ENCODE measurements around the gene HDAC5. TPM values are rescaled to one million over a fixed set of nuclear protein-coding genes. Genes with fewer than 3 reads are reported as not detected.
"Not testable (repeated sequence)": the region's sequence is repeated elsewhere in the genome, so short reads cannot be mapped to it uniquely, and the experiment has no call there.

The HDAC5 gene
- total RNA-seq, 1 donor from 2014 or later, result 32.0 TPM

DNA sequence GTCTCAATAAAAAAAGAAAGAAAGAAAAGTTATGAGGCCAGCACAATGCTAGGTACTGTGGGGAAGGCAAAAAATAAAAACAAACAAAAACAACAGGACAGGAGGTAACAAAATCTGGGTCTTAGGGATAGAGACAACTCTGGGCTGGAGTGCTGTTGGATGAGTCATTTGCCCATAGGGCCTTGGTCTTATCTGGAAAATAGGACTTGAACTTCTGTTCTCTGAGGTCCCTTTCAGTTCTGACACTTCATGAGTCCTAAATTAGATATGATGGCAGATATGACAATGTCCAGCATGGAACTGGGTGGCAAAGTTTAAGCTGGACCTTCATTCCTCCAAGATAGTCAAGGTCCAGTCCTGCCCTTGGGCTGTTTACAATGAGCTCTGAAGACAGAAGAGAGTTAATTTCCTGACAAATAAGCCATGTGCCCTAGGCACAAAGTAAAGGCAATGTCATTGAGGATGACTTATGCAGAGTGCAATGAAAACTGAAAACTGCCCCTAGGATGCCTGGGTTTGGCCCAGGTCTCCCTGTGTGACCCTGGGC is 8.9 kb upstream of the HDAC5 start:
- no peak for ATAC-seq

- not testable (repeated sequence) for ATAC-seq
Observed at GRCh38 chr17:44131372-44131771, 7.9 kb upstream of the HDAC5 start.

DNA sequence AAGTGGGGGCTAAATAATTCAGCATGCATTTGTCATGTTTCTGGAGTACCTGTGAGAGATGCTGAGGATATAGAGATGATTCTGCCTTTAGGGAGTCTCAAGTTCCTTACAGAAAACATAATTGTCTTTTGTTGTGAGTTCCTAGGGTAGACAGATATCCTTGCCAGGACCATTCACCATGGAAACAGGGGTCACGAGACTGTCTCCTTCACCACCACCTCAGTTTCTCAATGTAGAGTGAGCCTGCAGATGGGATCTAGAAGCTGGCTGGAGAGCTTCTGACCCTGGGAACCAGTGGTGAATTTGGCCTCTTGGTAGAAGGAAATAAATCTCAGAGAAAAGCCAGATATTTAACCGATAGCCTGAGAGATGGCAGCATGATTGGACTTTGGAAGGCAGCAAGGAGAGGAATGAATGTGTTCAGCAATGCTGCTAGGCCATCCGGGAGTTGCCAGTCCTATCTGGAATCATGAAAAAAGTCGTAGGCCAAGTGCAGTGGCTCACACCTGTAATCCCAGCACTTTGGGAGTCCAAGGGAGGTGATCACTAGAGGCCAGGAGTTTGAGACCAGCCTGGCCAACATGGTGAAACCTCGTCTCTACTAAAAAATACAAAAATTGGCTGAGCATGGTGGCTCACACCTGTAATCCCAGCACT is 7.4 kb upstream of the HDAC5 start:
- ATAC-seq, result no peak

DNA sequence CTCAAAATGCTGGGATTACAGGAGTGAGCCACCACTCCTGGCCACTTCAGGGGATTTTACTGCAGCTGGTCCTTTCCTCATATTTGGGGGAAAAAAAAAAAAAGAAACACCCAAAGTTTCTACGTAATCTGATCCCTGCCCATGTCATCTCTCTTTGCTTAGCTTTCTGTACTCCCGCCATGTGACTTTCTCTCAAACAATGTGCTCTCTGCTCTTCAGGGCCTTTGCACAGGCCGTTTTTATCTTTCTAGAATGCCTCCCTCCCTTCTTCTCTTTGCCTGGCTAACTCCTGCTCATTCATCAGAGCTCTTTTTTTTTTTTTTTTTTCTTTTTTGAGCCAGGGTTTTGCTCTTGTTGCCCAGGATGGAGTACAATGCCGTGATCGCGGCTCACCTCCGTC is 4.9 kb upstream of the HDAC5 start:
- ATAC-seq, result no peak

GRCh38 chr17:44124118-44124438 is 637 bp upstream of the HDAC5 start:
- ATAC-seq, result no peak

DNA sequence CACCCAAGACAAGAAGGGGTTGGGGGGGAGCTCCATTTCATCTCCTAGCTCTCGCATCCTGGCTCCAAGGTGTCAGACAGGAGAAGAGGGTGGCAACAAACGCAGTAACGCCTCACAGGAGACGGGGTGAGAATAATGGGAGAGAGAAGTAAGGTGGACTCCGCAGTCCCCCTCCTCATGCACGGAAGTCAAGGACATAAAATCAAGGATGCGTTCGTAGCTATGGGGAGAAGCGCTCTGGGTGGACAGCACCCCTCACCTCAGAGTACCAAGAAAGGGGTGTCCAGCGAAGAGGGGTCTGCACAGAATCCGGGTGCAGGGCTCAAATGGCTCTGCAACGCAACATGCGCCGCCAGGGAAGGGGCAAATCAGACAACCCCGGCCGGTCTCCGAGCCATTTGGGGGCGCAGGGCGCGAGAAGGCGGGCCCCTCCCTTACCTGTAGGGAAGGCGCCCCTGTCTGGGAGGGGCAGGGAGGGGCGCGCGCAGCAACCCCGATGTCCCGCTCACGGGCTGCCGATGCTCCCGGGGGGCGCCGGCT is 555 bp downstream of the HDAC5 start:
- ATAC-seq, result peak; percentile 3

GRCh38 chr17:44121997-44122815 is 1.2 kb downstream of the HDAC5 start:
- ATAC-seq, result no peak

GRCh38 chr17:44120851-44121605 is 2.4 kb downstream of the HDAC5 start:
- no peak for ATAC-seq

DNA sequence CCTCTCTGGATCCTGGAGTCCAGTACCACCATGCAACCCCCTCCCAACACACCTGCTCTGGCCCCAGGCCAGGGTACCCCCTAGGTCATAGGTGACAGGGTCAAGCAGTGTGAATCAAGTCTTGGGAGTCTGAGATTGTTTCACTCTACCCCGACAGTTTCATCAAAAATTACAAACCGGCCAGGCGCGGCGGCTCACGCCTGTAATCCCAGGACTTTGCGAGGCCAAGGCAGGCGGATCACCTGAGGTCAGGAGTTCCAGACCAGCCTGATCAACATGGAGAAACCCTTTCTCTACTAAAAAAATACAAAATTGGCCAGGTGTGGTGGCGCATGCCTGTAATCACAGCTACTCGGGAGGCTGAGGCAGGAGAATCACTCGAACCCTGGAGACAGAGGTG is 3.2 kb downstream of the HDAC5 start:
- ATAC-seq, result not testable (repeated sequence)

DNA sequence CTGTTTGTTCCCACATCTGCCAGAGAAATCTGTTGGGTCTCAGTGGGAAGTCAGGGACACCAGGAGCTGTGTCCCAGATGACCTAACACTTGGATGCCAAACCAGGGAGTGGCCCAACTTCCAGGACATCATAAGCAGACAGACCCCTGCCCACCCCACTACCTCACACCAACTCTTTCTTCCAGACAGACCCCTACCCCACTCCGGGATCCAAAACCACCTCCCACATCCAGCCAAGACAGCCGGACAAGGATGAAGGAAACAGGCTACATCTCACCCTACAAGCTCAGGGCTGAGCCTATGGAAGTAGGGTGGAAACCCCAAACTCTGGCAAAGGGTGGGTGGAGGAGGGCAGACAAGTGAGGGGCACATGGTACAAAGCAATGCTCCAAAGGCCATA is 3.6 kb downstream of the HDAC5 start:
- no peak for ATAC-seq

DNA sequence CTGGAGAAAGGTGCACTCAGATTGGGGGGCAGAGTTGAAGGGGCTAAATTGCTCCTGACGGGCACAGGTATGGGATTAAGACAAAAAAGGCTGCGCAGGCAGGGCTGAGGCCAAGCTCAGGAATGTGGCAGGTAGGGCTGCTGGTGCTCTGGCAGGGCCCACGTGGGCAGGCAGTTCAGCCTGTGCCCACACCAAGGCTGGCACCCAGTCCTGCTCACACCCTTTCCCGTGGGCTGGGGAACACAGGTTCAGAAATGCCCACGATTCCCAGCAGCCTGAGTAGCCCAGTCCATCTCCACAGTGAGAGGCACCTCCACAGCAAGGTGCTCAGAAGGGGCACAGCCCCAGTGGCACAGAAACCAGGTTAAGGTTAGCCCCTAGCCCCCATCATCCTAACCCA is 4.4 kb downstream of the HDAC5 start:
- ATAC-seq, result peak; percentile 59

- ATAC-seq, result no peak
Observed at GRCh38 chr17:44118427-44119050, 4.9 kb downstream of the HDAC5 start.

GRCh38 chr17:44117351-44117750 is 6.1 kb downstream of the HDAC5 start:
- ATAC-seq, result no peak

DNA sequence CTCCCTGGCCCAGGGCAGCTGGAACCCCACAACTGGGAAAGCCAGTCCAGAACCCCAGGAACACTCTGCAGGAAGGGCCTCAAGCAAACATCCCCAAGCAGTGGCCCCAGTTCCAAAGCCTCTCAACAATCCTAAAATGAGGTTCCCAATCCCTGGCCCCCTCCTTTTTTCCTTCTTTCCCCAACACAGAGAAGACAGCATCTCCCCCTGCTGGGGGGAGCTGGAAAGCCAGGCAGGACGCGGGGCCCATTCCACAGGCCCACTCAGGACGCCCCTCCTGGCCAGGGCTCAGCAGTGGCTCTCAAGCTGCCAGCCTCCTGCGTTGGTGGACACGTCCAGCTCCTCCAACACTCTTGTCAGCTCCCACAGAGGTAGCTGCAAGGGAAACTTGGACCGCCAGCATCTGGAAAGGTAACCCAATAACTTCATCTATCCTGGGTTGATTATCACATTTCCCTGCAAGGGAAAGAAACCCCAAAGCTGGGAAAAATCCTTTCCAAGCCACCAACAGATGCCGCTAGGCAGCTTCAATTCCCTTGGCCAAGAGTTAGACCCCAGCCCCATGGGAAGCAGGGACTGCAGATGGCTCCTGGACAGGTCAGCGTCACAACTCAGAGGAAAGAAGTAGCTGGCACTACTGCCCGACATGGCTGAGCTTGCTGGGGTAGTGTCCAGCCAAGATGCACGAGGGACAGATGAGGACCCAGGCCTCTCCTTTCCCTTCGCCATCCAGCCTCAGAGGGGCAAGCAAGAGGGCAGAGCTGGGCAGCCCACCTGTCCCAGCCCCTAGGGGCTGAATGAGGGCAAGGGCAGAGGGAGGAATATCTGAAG is 7.6 kb downstream of the HDAC5 start:
- no peak for ATAC-seq

GRCh38 chr17:44113868-44114840 is 9.3 kb downstream of the HDAC5 start:
- no peak for ATAC-seq

DNA sequence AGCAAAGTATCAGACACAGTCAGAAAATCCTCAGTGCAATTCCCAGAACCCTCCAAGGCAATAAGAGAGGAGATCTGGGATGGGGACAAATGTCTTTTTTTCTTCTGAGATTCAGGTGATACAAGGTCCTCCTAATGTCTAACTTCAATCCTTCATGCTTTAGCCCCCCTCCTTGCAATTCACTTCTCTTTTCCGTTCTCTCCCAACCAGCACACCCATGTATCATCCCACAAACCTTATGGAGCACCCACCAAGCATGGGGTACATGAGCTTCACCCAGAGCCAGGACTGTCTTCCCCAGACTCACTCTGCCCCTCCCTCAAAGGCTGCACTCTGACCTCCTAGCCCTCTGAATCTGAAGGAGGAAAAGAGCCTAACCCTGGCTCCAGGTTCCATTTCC is 10.1 kb downstream of the HDAC5 start:
- ATAC-seq, result no peak

GRCh38 chr17:44112284-44113280 is 10.9 kb downstream of the HDAC5 start:
- ATAC-seq, result peak; percentile 65

- no peak for ATAC-seq
Observed at GRCh38 chr17:44111777-44112176, 11.7 kb downstream of the HDAC5 start.

Measured in esophagus mucosa (tissue), 1 donor.